T-helper 17 cell (primary cell): ENCODE measurements around the gene MRFAP1. TPM values are rescaled to one million over a fixed set of nuclear protein-coding genes. Genes with fewer than 3 reads are reported as not detected.
"Not testable (repeated sequence)": the region's sequence is repeated elsewhere in the genome, so short reads cannot be mapped to it uniquely, and the experiment has no call there.

ENCODE experiments used
- ATAC-seq: fragments of 150-1000 bp; cut with Tn5 transposase; 2 replicates; pipeline ENCODE4 v1.10.0; 2021; ENCODE audit warnings: mild to moderate bottlenecking, moderate library complexity
- DNase-seq, 3 donors: peaks; one replicate each; pipeline versions ENCODE4 v3.0.0 to v3.0.0-alpha.2; 2020 to 2021
- H3K9me3 ChIP-seq: one replicate; pipeline ENCODE4 v1.7.0; 2013; ENCODE audit warnings: low read length, mild to moderate bottlenecking; ENCODE audit not compliant: control insufficient read depth, poor library complexity, severe bottlenecking
- H3K27ac Mint-ChIP-seq: one replicate; pipeline ENCODE4 v1.8.0; 2022; ENCODE audit warnings: mild to moderate bottlenecking, moderate library complexity, mixed read lengths
- H3K27me3 Mint-ChIP-seq: one replicate; pipeline ENCODE4 v1.8.0; 2022; ENCODE audit warnings: mixed read lengths
- H3K36me3 Mint-ChIP-seq: one replicate; pipeline ENCODE4 v1.8.0; 2022; ENCODE audit warnings: low read depth, mixed read lengths
- H3K4me1 Mint-ChIP-seq: one replicate; pipeline ENCODE4 v1.8.0; 2022; ENCODE audit warnings: mild to moderate bottlenecking, mixed read lengths
- H3K4me3 Mint-ChIP-seq: one replicate; pipeline ENCODE4 v1.8.0; 2022; ENCODE audit warnings: mild to moderate bottlenecking, moderate library complexity, mixed read lengths
- total RNA-seq, 4 donors: library from RNA in 2 of 4; stranded (reverse) in 2 of 4; gene quantifications; one replicate each; pipeline ENCODE4 v1.2.3 and lab custom pipeline; 2022 to 2026

MRFAP1 gene
- total RNA-seq, 2 donors from 2014 or later: 158 to 163 TPM

GRCh38 chr4:6655291-6655690 is 14.8 kb downstream of the MRFAP1 start:
- not testable (repeated sequence) for H3K4me3 Mint-ChIP-seq

DNA sequence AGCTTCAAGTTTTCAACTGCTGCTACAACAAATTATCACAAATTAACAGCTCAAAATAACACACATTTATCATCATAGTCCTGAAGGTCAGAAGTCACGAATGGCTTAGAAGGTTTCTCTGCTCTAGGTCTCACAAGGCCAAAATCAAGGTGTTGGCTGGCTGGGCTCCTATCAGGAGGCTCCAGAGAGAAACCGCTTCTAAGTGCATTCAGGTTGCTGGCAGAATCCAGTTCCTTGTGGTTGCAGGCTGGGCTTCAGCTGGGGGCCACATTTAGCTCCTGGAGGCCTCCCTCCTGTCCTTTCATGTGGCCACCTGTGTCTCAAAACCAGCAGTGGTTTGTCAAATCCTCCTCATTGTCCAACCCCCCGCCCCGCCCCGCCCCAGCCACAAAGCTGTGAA is 15.4 kb downstream of the MRFAP1 start:
- H3K27ac Mint-ChIP-seq: no peak overlapping the region
- DNase-seq (no peak), ATAC-seq (no peak)
- H3K36me3 Mint-ChIP-seq: peaks cover 2% of the 10 kb centered on the region
- H3K4me1 Mint-ChIP-seq: no peaks in the 10 kb centered on the region
- H3K27me3 Mint-ChIP-seq: no peaks in the 10 kb centered on the region
- H3K4me3 Mint-ChIP-seq: no peak overlapping the region
- no peaks in the 10 kb centered on the region for H3K9me3 ChIP-seq

More at GRCh38 chr4:6655291-6655690, 14.8 kb downstream of the MRFAP1 start:
- H3K9me3 ChIP-seq, ATAC-seq, H3K27me3 Mint-ChIP-seq, DNase-seq, H3K27ac Mint-ChIP-seq, H3K36me3 Mint-ChIP-seq, H3K4me1 Mint-ChIP-seq: not testable (repeated sequence)

DNA sequence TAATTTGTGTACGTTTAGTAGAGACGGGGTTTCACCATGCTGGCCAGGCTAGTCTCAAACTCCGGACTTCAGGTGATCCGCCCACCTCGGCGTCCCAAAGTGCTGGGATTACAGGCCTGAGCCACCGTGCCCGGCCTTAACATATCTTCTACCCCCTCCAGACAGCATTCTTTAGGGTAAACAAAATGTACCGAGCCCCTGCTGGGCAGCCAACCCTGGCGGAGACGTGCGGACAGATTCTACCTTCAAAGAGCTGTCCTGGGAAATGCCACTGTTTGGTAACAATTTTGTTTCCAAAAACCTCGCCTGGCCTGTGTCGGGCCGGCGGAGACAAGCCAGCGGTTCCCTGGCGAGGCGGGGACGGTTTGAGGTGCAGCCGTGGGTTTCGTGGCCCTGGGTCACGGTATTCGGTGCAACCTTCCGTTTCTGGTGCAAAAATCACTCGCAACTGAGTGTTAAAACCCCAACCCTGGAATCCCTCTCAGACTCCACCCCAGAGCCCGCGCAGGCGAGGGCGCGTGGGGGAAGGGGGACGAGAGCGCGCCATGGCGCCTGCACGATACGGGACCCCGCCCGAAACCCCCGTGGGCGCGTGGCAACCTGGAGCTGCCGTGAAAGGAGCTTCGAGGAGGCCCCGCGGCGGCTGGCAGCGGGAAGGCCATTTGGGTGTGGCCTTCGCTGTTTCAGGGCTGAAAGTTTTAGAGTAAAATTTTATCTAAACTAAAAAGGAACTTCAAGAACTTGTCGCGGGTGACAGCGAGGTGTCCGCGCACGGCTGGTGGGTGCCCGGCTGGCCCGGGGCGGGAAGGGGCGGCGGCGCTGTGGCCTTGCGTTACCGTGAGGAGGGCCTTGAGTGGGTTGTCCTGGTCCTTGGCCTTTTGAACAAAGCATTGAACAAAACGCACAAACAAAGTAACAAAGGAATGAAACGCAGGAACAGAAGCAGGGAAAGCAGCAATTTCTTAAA is 17.0 kb downstream of the MRFAP1 start:
- Mint-ChIP-seq H3K4me3 (no peak overlapping the region), H3K4me1 (no peaks in the 10 kb centered on the region), H3K36me3 (peaks cover 2% of the 10 kb centered on the region), H3K27ac (no peak overlapping the region), H3K27me3 (no peaks in the 10 kb centered on the region)
- ATAC-seq (no peak), DNase-seq (no peak)
- H3K9me3 ChIP-seq: no peaks in the 10 kb centered on the region

- no peak overlapping the region for H3K27ac Mint-ChIP-seq
- no peaks in the 10 kb centered on the region for H3K4me1 Mint-ChIP-seq
- H3K36me3 Mint-ChIP-seq: peaks cover 2% of the 10 kb centered on the region
- no peaks in the 10 kb centered on the region for H3K27me3 Mint-ChIP-seq
- DNase-seq (no peak), ATAC-seq (no peak)
- peak overlapping the region; percentile 80 for H3K4me3 Mint-ChIP-seq
- H3K9me3 ChIP-seq: no peaks in the 10 kb centered on the region
Measured at GRCh38 chr4:6658209-6658595, 17.7 kb downstream of the MRFAP1 start.

- Mint-ChIP-seq H3K4me1 (no peaks in the 10 kb centered on the region), H3K27me3 (no peaks in the 10 kb centered on the region), H3K36me3 (peaks cover 2% of the 10 kb centered on the region), H3K27ac (peak overlapping the region; percentile 83), H3K4me3 (peak overlapping the region; percentile 80)
- peak; percentile 98 for ATAC-seq
- peak; percentile 45 to 61 (median 48) for DNase-seq
- no peaks in the 10 kb centered on the region for H3K9me3 ChIP-seq
Measured at GRCh38 chr4:6658597-6659075, 18.2 kb downstream of the MRFAP1 start.

DNA sequence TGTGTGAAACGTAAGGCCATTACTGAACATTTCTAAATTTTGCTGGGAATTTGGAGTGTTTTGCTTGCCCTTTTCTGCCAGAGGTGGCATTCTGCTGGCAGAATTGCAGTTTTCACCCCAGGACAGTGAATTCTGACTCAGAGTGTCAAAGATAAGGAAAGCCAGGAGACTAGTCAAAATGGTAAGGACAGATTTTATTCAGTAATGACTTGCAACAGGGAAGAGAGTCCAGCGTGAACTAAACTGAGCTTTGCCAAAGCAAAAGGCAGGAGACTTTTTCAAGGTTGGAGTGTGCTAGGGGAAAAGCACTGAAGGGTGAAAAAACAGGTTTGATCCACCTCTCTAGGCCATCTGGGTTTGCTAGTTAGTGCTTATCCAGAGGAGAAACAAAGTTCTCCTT is 19.4 kb downstream of the MRFAP1 start:
- Mint-ChIP-seq H3K27me3 (no peaks in the 10 kb centered on the region), H3K4me3 (no peak overlapping the region), H3K36me3 (peaks cover 2% of the 10 kb centered on the region), H3K4me1 (no peaks in the 10 kb centered on the region), H3K27ac (no peak overlapping the region)
- H3K9me3 ChIP-seq: no peaks in the 10 kb centered on the region
- DNase-seq: no peak
- no peak for ATAC-seq

- no peak overlapping the region for H3K27ac Mint-ChIP-seq
- no peak for DNase-seq
- H3K36me3 Mint-ChIP-seq: peaks cover 2% of the 10 kb centered on the region
- no peaks in the 10 kb centered on the region for H3K27me3 Mint-ChIP-seq
- H3K4me3 Mint-ChIP-seq: no peak overlapping the region
- ATAC-seq: no peak
- no peaks in the 10 kb centered on the region for H3K9me3 ChIP-seq
- no peaks in the 10 kb centered on the region for H3K4me1 Mint-ChIP-seq
Measured at GRCh38 chr4:6660430-6660829, 19.9 kb downstream of the MRFAP1 start.

DNA sequence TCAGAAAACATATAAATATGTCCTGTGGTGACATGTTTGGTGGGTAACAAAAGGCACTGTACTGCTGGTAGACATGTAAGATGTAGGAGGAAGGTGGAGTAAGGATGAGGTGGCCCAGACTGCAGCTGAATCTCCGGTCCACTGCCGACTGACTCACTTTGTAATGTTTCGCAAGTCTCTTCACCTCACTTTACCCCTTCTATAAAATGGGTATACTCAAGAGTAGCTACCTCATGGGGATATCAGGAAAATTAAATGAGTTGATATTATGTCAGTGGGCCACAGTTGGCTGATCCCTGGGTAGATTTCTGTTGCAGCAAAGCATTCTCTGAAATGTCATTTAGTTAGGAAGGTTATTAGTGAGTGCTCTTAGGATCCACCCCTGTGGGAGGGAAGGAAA is 22.1 kb downstream of the MRFAP1 start:
- H3K9me3 ChIP-seq: no peaks in the 10 kb centered on the region
- Mint-ChIP-seq H3K4me1 (no peaks in the 10 kb centered on the region), H3K36me3 (no peaks in the 10 kb centered on the region), H3K27ac (peak overlapping the region; percentile 29), H3K4me3 (peak overlapping the region; percentile 31), H3K27me3 (no peaks in the 10 kb centered on the region)
- ATAC-seq: no peak
- DNase-seq: no peak

GRCh38 chr4:6663596-6664393 is 23.3 kb downstream of the MRFAP1 start:
- no peaks in the 10 kb centered on the region for H3K27me3 Mint-ChIP-seq
- ATAC-seq: peak; percentile 38
- no peak for DNase-seq
- H3K4me3 Mint-ChIP-seq: no peak overlapping the region
- H3K4me1 Mint-ChIP-seq: no peaks in the 10 kb centered on the region
- no peaks in the 10 kb centered on the region for H3K9me3 ChIP-seq
- H3K27ac Mint-ChIP-seq: no peak overlapping the region
- H3K36me3 Mint-ChIP-seq: no peaks in the 10 kb centered on the region

DNA sequence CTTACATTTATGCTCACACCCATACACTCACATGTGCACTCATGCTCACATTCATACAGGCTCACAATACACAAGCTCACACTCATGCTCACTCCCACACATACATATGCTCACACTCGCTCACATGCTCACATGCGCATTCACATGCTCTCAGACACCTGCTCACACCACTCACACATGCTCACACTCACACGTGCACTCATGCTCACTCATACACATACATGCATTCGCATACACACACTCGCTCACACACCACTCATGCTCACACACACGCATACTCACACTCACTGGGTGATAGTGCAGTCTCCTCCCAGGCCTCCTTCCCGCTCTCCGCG is 24.8 kb downstream of the MRFAP1 start:
- no peak overlapping the region for H3K27ac Mint-ChIP-seq
- H3K9me3 ChIP-seq: no peaks in the 10 kb centered on the region
- no peaks in the 10 kb centered on the region for H3K4me1 Mint-ChIP-seq
- ATAC-seq: no peak
- H3K27me3 Mint-ChIP-seq: no peaks in the 10 kb centered on the region
- no peaks in the 10 kb centered on the region for H3K36me3 Mint-ChIP-seq
- DNase-seq: no peak
- H3K4me3 Mint-ChIP-seq: no peak overlapping the region

GRCh38 chr4:6668391-6668790 is 27.9 kb downstream of the MRFAP1 start:
- H3K4me3 Mint-ChIP-seq: no peak overlapping the region
- ATAC-seq (no peak), DNase-seq (no peak)
- no peak overlapping the region for H3K27ac Mint-ChIP-seq
- no peaks in the 10 kb centered on the region for H3K9me3 ChIP-seq
- H3K27me3 Mint-ChIP-seq: no peaks in the 10 kb centered on the region
- peaks cover 4% of the 10 kb centered on the region for H3K4me1 Mint-ChIP-seq
- H3K36me3 Mint-ChIP-seq: no peaks in the 10 kb centered on the region

DNA sequence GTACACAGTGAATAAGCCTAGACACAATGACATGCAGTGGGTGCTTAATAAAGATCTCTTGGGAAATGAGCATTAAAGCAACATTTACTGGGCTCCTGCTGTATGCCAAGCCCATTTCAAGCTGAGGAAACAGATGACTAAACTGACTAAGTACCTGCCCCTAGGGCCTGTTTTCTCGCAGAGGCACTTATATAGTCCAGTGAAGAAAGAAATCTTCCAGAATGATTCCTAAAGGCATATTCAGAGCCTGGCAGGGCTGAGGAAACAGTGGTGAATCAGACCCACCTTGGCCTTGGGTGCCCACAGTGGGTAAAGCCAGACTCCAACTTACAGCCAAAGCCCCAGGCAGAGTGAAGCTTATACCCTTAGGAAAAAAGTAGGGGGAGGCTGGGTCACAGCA is 31.2 kb downstream of the MRFAP1 start:
- no peaks in the 10 kb centered on the region for H3K9me3 ChIP-seq
- Mint-ChIP-seq H3K27ac (no peak overlapping the region), H3K4me3 (peak overlapping the region; percentile 53), H3K36me3 (peaks cover 6% of the 10 kb centered on the region), H3K27me3 (no peaks in the 10 kb centered on the region), H3K4me1 (peaks cover 31% of the 10 kb centered on the region)
- no peak for DNase-seq
- no peak for ATAC-seq

GRCh38 chr4:6672131-6672530 is 31.6 kb downstream of the MRFAP1 start:
- H3K36me3 Mint-ChIP-seq: peaks cover 7% of the 10 kb centered on the region
- H3K4me3 Mint-ChIP-seq: no peak overlapping the region
- H3K27ac Mint-ChIP-seq: no peak overlapping the region
- no peaks in the 10 kb centered on the region for H3K27me3 Mint-ChIP-seq
- ATAC-seq (no peak), DNase-seq (no peak)
- no peaks in the 10 kb centered on the region for H3K9me3 ChIP-seq
- H3K4me1 Mint-ChIP-seq: peaks cover 36% of the 10 kb centered on the region
